GF-D8 (cell line): ENCODE results near the gene PDXDC1.
"Not testable (repeated sequence)": the region's sequence is repeated elsewhere in the genome, so short reads cannot be mapped to it uniquely, and the experiment has no call there.

Experiments
- DNase-seq: peaks from one replicate; lab custom pipeline; 2025; lab: John Stamatoyannopoulos, UW

The PDXDC1 gene

DNA sequence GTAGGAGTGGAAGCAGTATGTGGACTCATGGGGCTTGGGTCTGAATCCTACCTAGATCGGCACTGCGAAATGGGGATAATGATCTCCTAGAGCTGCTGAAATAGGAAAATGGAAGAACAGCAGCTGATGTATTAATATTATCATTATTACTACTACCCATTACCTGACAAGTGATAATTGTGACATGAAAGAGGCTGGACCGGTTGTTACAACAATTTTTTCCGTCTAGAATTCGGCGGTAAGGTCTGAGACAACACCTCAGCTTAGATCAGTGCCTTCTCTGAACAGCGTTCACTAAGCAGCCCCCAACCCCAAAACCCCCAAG, 533 bp upstream of the PDXDC1 start:
- not testable (repeated sequence) for DNase-seq

- not testable (repeated sequence) for DNase-seq
These were observed 780 bp downstream of the PDXDC1 start for GRCh38 chr16:14975418-14976194.

GRCh38 chr16:14976971-14977736, 2.3 kb downstream of the PDXDC1 start:
- not testable (repeated sequence) for DNase-seq

DNA sequence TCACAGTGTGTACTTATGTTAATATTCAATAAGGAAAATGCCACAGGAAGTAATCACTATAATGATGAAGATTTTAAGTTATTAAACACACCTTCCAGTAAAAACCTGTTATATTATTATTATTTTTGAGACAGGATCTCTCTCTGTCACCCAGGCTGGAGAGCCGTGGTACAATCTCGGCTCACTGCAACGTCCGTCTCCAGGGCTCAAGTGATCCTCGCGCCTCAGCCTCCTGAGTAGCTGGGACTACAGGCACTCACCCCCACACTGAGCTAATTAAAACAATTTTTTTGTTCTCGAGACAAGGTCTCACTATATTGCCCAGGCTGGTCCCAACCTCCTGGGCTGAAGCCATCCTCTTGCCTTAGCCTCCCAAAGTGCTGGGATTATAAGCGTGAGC, 3.5 kb downstream of the PDXDC1 start:
- not testable (repeated sequence) for DNase-seq

DNA sequence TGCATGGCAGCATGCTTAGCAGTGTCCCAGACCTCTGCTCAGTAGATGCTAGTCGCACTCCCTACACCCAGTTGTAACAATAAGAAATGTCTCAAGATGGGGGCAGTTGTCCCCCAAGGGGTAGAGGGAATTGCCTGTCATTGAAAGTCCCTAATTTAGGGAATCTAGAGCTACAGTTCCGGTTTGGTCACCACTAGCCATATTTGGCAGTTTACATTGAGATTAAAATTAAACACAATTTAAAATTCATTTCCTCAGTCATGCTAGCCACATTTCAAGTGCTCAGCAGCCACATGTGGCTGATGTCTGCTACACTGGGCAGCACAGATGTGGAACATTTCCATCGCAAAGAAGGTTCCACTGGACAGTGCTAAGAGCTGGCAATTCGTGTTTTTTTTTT, 4.1 kb downstream of the PDXDC1 start:
- DNase-seq: not testable (repeated sequence)

GRCh38 chr16:14981234-14981633, 6.4 kb downstream of the PDXDC1 start:
- not testable (repeated sequence) for DNase-seq

- DNase-seq: not testable (repeated sequence)
These were observed 7.7 kb downstream of the PDXDC1 start for GRCh38 chr16:14982521-14982920.

GRCh38 chr16:14988092-14988491, 13.3 kb downstream of the PDXDC1 start:
- not testable (repeated sequence) for DNase-seq

- DNase-seq: not testable (repeated sequence)
These were observed 13.9 kb downstream of the PDXDC1 start for GRCh38 chr16:14988661-14989191.

GRCh38 chr16:14989291-14990281, 14.8 kb downstream of the PDXDC1 start:
- not testable (repeated sequence) for DNase-seq

DNA sequence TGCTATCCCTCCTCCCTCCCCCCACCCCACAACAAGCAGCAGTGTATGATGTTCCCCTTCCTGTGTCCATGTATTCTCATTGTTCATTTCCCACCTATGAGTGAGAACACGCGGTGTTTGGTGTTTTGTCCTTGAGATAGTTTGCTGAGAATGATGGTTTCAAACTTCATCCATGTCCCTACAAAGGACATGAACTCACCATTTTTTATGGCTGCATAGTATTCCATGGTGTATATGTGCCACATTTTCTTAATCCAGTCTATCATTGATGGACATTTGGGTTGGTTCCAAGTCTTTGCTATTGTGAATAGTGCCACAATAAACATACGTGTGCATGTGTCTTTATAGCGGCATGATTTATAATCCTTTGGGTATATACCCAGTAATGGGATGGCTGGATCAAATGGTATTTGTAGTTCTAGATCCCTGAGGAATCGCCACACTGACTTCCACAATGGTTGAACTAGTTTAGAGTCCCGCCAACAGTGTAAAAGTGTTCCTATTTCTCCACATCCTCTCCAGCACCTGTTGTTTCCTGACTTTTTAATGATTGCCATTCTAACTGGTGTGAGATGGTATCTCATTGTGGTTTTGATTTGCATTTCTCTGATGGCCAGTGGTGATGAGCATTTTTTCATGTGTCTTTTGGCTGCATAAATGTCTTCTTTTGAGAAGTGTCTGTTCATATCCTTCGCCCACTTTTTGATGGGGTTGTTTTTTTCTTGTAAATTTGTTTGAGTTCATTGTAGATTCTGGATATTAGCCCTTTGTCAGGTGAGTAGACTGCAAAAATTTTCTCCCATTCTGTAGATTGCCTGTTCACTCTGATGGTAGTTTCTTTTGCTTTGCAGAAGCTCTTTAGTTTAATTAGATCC, 18.7 kb downstream of the PDXDC1 start:
- DNase-seq: not testable (repeated sequence)

- DNase-seq: not testable (repeated sequence)
These were observed 21.9 kb downstream of the PDXDC1 start for GRCh38 chr16:14996702-14997101.

DNA sequence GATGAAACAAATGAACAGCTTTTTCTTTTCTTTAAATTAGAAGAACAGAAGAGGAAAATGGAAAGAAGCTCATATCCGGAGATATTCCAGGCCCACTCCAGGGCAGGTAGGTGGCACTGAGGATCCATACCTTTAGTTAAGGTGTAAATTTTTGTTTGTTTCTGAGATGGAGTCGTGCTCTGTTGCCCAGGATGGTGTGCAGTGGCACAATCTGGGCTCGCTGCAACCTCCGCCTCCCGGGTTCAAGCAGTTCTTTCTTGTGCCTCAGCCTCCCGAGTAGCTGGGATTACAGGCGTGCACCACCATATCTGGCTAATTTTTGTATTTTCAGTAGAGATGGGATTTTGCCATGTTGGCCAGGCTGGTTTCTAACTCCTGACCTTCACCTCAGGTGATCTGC, 23.5 kb downstream of the PDXDC1 start:
- not testable (repeated sequence) for DNase-seq

GRCh38 chr16:14999845-15000244, 25.0 kb downstream of the PDXDC1 start:
- DNase-seq: not testable (repeated sequence)

- not testable (repeated sequence) for DNase-seq
These were observed 27.6 kb downstream of the PDXDC1 start for GRCh38 chr16:15002448-15002847.

- DNase-seq: not testable (repeated sequence)
These were observed 30.7 kb downstream of the PDXDC1 start for GRCh38 chr16:15005357-15006132.

GRCh38 chr16:15008647-15009046, 33.8 kb downstream of the PDXDC1 start:
- DNase-seq: peak; percentile 12

DNA sequence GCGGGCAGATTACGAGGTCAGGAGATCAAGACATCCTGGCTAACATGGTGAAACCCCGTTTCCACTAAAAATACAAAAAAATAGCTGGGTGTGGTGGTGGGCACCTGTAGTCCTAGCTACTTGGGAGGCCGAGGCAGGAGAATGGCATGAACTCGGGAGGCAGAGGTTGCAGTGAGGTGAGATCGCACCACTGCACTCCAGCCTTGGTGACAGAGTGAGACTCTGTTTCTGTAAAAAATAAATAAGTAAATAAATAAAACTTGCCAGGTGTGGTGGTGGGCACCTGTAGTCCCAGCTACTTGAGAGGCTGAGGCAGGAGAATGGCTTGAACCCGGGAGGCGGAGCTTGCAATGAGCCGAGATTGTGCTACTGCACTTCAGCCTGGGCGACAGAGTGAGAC, 38.1 kb downstream of the PDXDC1 start:
- not testable (repeated sequence) for DNase-seq

DNA sequence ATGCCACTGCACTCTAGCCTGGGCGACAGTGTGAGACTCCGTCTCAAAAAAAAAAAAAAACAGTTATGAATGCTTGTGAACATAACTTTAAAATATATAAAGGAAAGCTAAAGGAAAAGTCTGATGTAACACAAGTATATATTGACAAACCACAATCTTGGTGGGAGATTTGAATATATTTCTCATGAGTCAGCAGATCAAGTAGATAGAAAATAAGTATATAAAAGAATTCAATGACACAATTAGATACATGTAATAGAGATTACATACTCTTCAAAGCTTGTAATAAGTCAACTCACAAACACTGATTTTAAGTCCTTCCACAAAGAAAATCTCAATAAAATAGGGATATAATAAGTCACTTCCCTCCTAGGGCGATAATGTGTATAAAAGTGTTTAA, 40.8 kb downstream of the PDXDC1 start:
- not testable (repeated sequence) for DNase-seq

DNA sequence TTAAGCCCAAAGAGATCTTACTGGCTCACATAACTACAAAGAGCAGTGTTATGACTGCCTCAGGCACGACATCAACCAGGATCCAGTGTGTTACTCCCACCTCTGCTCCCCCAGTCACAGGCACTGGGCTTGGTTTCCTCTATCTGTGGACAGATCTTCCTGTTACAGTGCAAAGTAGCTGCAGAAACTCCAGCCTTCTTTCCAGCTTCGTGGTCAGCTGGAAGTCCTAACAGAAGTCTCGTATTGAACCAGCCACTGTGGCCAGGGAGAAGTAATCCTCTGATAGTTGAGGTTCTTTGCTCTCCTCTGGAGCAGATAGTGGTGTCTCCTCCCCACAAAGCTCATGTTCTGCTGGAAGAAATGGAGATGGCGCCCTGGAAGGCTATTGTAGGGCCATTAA, 41.5 kb downstream of the PDXDC1 start:
- not testable (repeated sequence) for DNase-seq
